GM10248 (cell line): ENCODE results near the gene ARHGEF37.
"Not testable (repeated sequence)": the region's sequence is repeated elsewhere in the genome, so short reads cannot be mapped to it uniquely, and the experiment has no call there.

Experiments
- CTCF ChIA-PET: fragments of 300-600 bp; sonication (Branson Sonifier 250); formaldehyde crosslinking; extraction: SDS; loops from one replicate; lab custom pipeline; 2021; ENCODE audit warnings: antibody characterized with exemption; lab: Yijun Ruan, JAX
- POLR2A ChIA-PET: fragments of 350-650 bp; sonication (Branson Sonifier 250); formaldehyde crosslinking; extraction: SDS; loops from one replicate; lab custom pipeline; 2020; ENCODE audit warnings: antibody characterized with exemption; lab: Yijun Ruan, JAX
- DNase-seq: peaks from one replicate; pipeline ENCODE4 v3.0.0; 2012; ENCODE audit errors: extremely low spot score
- CTCF ChIP-seq: IDR thresholded peaks from 2 replicates; pipeline ENCODE4 v1.5.1; 2012; ENCODE audit warnings: mild to moderate bottlenecking, low read depth; ENCODE audit errors: extremely low read depth, missing control alignments, control extremely low read depth

ARHGEF37 gene

GRCh38 chr5:149667829-149668330 is 86.6 kb downstream of the ARHGEF37 start:
- TF ChIP-seq CTCF: no peak
- DNase-seq: no peak
- CTCF ChIA-PET: interaction anchor here (0.6 to 5.8 kb wide), 36 partner anchors 10 to 323 kb away, joined by 3 to 90 read pairs (median 4); no protein-coding TSS in a partner anchor
- POLR2A ChIA-PET: no interaction called here

- DNase-seq, POLR2A ChIA-PET: not testable (repeated sequence)
- CTCF ChIA-PET: interaction anchor here (4.2 kb wide), 1 partner anchor 11 kb away, joined by 44 read pairs; no protein-coding TSS in a partner anchor
Measured at GRCh38 chr5:149669273-149669672, 88.0 kb downstream of the ARHGEF37 start.

GRCh38 chr5:149671544-149671943 is 90.2 kb downstream of the ARHGEF37 start:
- ChIA-PET CTCF (interaction anchor here (1.5 kb wide), 1 partner anchor 9 kb away, joined by 7 read pairs; no protein-coding TSS in a partner anchor), POLR2A (no interaction called here)
- no peak for TF ChIP-seq CTCF
- no peak for DNase-seq

- DNase-seq: no peak
- TF ChIP-seq CTCF: no peak
- ChIA-PET CTCF (interaction anchor here (1.0 to 1.5 kb wide), 3 partner anchors 10 to 19 kb away, joined by 3 to 7 read pairs (median 4); no protein-coding TSS in a partner anchor), POLR2A (no interaction called here)
Measured at GRCh38 chr5:149672701-149673476, 91.6 kb downstream of the ARHGEF37 start.

GRCh38 chr5:149674686-149675085 is 93.4 kb downstream of the ARHGEF37 start:
- ChIA-PET CTCF (interaction anchor here (1.0 to 1.7 kb wide), 3 partner anchors 11 to 153 kb away, joined by 3 to 6 read pairs (median 4); no protein-coding TSS in a partner anchor), POLR2A (no interaction called here)
- no peak for DNase-seq
- no peak for TF ChIP-seq CTCF

- no peak for DNase-seq
- ChIA-PET POLR2A (no interaction called here), CTCF (interaction anchor here (1.4 to 1.7 kb wide), 2 partner anchors 19 to 49 kb away, joined by 3 to 6 read pairs; no protein-coding TSS in a partner anchor)
- no peak for TF ChIP-seq CTCF
Measured at GRCh38 chr5:149675610-149676201, 94.4 kb downstream of the ARHGEF37 start.
